ENCODE data around the gene TTC3.
A peak's percentile ranks its signal among the peaks of the same experiment; 100 is the strongest.

Gene TTC3

DNA sequence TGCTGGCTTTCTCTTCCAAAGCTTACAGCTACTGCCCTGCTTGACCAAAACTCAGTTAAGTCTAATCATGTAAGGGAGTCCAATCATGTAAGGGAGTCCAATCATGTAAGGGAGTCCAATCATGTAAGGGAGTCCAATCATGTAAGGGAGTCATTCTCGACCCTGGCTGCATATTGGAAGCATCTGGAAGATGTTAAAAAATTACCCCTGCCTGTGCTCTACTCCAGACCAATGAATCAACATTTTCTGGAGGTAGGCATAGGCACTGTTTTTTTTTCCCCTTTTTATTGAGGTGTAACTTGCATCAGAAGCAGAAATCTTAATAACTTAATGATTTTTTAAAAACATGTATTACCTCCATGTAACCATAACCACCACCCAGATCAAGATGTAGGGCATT is 9.6 kb upstream of the TTC3 start:
- DNase-seq, result no peak

DNA sequence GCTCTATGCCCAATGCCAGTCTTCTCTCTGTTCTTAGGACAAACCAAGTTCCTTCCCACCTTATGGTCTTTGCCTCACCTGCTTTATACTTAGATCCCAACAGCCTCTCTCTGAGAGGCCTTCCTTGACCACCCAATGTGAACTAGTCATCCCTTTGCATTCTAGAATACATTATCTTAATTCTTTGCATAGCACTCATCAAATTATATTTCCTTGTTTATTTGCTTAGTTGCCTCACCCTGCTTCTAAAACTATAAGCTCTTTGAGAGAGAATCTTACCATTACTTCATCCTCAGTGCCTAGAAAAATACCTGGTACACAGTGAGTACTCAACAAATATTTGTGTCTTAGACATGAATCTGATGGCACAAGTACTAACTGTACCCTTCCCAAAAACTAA is 8.2 kb upstream of the TTC3 start:
- no peak for DNase-seq

DNA sequence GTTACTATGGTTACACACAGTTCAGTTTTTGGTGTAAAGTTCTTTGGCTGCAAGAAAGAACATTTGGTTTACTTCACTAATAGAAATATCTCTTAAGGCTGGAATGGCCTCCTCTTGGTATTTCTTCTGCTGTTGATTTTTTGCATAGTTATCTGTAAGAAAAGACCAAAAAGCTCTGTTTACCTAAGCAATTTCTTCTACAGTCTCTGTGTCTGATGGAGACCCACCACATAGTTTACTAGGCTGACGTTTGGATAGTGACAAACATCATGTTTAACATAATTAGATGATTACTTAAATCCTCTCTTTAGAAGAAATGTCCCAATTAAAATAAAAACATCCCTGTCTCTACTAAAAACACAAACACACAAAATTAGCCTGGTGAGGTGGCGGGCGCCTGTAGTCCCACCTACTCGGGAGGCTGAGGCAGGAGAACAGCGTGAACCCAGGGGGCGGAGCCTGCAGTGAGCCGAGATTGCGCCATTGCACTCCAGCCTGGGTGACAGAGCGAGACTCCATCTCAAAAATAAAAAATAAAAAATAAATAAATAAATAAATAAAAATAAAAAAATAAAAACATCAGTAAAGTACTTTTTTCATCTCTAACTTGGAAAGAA is 7.4 kb upstream of the TTC3 start:
- no peak for DNase-seq

DNA sequence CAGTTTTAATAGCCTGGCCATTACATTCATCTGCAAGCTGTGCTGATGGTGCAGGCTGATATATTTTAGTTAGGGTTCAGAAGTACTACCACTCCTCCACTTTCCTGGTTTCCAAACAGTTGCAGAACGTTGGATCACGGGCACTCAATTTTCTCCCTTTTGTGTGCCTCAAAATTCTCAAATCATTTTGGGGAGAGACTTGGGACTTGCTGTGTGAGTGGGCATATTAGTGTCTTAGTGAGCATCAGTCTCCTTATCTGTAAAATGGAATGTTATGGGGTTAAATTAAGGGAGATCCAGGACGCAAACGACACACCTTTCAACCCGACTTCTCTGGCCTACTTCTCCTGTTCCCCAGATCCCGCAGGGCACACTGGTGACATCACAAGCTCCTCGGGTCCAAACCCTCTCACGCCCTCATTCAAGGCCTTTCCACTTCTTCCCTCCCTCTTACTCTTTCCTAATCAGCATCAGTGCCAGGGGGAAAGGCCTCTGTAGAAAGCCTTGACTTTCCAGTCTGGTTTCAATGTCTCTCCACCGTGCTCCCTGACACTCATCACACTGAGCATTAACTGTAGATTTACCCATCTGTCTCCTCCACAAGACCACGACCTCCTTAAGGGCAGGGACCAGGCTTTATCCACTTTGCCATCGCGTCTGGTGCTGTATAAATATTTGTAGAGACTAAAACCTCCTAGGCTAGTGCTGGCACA is 1.3 kb upstream of the TTC3 start:
- DNase-seq, result no peak

DNA sequence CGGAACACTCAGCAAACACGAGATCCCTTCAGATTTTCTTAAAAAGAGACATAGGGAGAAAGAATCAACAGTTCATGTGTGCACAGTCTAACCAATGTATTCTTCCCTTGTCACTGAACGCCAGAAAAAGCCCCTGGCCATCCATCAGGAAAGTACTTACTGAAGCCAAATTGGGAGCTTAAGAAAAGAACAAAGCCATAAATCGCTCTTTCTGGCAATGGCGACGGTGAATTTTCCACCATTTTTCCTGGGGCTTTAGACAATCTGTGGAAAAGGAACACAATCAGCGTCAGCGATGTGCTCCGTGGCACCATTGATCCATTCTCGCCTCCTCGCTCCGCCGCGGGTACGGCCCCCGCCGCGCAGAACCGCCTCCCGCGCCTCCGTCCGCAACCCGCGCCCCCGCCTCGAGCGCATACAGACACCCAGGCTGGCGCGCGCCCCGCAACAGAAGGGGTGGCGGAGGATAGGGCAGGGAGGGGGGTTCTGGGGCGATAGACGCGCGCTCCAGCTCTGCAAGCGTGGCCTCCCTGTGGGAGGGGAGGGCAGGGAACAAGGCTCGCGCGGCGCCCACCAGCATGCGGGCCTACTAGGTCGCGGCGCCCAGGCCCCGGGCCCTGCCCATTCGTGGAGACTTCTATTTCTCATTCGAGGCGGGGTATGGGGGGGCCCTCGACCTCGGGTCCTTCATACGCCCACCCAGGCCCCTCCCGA is 623 bp upstream of the TTC3 start:
- peak; percentile 76 for DNase-seq

DNA sequence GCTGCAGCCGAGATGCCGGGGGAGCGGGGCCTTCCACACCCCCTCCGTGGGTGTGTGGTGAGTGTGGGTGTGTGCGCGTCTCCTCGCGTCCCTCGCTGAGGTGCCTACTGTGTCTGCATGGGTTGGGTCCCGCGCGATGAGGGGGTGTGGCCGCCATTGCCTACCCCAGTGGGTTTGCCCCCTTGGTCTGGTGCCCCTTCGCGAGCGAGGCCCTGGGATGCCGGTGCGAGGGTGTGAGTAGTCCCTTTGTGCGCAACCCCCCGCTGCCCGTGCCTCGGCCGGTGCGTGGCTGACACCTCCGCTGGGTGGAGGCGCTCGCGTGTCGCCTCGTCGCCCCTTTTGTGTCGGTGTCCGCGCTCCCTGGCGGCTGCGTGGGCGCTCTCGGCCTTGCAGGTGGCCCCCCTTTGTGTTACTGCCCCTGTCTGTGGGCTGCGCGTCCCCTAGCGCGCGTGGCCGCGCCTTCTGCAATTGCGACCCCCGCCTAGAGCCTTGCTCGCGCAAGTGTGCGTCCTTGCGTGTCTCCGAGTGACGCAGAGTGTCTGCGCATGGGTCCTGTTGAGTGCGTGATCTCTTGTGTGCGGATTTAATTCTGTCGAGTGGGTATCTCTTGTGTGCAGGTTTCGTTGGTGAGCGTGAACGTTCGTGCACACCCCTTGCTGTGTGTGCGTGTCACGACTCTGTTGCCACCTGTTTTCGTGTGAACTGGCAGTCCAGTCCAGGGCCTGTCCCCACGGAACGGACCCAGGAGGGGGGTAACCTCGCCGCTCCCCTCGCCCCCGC is 553 bp downstream of the TTC3 start:
- DNase-seq, result peak; percentile 70

DNA sequence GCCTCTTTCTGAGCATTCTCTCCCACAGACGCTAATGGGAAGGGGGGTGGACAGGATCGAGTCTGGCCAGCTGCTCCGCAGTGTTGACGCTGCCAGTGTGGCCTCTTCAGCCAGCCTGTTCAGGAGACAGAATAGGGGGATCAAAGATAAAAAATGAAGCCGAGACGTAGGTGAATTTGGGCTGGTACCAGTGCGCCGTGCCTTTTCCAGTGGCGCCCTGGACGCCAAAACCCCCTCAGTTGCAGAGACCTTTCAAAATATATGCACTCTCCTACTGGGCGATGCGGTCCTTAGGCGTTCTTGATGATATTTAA is 1.1 kb downstream of the TTC3 start:
- no peak for DNase-seq

DNA sequence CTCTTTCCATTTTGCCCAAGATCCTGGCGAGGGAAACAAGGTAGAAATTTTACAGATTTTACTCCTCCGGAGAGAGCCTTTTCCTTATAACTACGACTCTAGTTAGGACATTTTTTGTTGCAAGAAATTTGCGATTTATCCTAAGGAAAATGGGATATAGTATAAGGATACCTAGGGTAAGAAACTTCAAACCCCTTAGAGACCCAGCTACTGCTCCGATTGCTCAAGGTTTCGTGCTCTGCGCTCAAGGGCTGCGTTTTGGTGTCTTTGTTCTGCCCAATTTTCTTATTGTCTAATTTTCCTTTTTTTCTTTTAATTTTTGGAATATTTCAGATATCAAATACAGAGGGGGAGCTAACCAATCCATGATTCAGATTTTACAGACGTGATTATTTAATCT is 1.5 kb downstream of the TTC3 start:
- no peak for DNase-seq

DNA sequence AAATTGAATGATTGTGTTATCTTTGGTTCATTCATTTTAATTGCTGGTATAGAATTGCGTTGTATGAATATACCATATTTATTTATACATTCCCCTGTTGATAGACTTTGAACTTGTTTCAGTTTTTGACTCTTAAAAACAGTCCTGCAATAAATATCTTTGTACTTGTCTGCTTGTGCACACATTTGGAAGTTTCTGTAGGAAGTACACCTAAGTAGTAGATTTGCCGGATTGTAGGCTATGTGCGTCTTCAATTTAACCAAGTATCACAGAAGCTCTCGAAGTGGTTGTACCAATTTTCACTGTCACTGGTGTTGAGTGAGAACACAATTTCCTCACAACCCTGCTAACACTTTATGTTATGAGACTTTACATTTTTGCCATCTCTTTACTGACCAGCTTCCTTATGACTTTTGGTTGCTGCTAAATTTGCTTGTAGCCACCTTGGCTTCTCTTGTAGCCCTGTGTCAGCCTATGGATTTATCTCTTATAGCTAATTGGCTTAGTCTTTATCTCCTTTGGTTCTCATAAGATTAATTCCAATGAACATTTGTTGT is 2.2 kb downstream of the TTC3 start:
- no peak for DNase-seq

DNA sequence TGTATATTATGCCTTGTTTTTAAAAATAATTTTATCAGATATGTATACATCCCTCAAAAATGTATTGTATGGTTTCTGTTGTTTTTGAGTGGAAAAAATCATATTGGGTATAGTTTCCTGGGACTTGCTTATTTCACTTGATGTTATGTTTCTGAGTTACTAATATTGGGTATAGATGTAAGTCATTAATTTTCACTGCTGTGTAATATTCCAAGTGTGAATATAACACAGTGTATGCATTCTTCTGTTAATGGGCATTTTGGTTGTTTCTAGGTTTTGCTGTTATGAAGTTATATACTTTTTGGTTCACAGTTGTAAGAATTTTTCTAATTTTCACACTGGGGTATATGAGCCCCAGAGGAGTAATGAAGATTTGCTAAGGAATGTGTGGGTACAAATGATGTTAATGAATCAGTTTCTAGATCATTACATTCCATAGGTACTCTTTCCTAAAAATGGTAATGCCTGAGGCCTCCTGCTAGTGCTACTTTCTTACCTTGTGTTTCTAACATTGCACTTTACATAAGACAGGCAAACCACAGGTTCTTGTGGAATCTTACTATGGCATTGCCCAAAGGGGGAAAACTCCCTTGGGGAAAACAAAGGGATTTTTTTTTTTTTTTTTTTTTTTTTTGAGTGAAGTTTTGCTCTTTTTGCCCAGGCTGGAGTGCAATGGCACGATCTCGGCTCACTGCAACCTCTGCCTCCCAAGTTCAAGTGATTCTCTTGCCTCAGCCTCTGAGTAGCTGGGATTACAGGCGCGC is 3.2 kb downstream of the TTC3 start:
- no peak for DNase-seq

DNA sequence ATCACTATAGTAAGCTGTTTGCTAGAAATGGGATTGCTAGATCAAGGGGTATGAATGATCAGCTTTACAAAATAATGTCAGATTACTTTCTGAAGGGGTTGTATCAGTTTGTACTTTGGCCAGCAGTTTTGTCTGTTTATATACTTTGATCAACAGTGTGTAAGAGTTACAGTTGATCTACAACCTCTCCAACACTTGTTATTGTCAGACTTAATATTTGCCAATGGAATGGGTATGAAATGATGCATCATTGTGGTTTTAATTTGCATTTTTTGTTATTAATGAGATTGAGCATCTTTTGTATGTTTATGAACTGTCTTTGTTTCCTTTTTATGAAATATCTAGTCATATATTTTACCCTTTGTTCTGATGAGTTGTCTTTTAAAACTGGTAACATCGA is 4.3 kb downstream of the TTC3 start:
- DNase-seq, result no peak

DNA sequence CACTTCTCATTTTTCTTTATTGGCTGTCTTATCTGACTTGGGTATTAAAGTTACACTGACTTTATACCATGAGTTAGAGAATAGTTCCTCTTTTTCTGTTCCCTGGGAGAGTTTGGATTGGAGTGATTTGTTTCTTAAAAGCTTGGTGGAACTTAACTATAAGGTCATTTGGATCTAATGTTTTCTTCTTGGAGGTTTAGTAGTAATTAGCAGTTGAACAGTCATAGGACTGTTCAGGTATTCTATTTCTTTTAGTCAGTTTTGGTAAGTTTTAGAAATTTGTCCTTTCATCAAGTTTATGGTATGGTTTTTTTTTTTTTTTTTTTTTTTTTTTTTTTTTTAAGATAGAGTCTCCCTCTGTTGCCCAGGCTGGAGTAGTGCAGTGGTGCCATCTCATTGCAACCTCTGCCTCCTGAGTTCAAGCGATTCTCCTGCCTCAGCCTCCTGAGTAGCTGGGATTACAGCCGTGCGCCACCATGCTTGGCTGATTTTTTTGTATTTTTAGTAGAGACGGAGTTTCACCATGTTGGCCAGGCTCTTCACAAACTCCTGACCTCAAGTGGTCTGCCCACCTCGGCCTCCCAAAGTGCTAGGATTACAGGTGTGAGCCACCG is 6.3 kb downstream of the TTC3 start:
- peak; percentile 5 for DNase-seq

DNA sequence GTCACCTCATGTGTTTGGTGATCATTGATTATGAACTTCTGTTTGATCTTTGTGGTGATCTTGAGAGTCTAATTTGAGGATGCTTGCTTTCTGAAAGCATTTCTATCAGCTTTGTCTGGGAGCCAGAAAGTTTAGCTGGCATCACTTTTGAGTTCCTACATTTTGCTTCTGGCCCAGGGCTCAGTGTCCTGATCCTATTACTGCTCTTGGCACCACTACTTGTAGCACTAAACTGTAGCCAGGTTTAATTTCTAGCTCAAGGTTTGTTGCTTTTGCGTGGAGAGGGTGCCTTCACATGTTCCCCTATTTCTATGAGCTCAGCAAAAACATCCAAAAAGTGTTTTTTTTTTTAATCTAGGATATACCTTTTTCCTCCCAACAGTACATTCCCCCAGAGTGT is 9.3 kb downstream of the TTC3 start:
- no peak for DNase-seq

DNA sequence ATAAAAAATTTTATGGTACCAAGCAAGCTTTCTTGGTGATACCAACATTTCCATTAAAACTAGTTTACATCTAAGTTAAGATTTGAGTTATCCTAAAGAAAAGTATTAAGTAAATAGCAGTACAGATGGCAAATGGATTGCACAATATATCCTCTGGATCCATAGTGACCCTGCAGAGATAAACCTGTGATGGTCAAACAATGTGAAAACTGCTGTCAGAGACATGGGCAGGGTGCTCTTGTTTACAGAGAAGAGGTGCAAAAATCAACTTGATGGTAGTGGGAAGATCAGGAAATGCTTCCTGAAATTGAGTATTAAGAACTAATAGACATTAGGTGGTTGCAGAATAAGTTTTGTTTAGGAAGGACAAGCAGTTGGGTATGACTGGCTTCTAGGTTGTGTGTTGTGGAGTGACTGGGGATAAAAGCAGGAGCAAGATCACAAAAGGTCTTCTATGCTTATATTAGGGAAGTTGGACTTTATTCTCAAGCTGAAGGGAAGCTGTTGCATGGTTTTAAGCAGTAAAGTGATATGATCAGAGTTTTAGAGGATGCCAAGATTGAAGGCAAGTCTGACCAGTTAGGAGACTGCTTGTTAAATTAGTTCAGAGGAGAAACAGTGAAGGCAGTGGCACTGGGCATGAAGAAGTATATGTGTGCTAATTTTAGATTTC is 9.9 kb downstream of the TTC3 start:
- DNase-seq, result no peak

DNA sequence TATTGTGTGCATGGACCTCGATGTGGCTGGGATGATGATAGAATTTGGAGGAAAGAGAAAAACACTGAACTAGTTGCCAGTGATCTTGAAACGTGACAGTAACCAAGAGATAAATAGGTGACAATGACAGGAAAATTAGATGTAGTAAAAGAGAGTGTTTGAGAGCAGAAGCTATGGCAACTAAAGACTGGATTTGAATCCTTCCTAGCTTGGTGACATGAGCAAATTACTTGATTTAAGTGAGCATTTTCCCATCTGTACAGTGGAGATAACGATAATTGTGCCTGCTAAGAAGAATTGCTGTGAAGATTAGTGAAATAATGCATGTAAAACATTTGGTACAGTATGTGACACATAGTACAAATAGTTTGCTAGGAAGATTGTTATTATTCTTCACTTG is 12.7 kb downstream of the TTC3 start:
- DNase-seq, result no peak

DNA sequence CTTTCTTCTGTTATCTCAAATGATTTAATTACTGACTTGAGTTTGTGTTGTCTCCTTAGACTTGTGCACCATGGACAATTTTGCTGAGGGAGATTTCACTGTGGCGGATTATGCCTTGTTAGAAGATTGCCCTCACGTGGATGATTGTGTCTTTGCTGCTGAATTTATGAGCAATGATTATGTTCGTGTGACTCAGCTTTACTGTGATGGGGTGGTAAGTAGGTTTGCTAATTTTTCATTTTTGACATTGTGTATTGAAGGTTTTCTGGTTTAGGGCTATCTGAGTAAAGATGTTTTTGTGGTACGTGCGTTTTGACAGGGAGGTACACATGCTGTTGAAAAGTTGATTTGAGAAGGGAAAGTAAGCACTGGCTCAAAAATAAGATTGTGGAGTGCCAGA is 14.1 kb downstream of the TTC3 start:
- DNase-seq, result peak; percentile 8

DNA sequence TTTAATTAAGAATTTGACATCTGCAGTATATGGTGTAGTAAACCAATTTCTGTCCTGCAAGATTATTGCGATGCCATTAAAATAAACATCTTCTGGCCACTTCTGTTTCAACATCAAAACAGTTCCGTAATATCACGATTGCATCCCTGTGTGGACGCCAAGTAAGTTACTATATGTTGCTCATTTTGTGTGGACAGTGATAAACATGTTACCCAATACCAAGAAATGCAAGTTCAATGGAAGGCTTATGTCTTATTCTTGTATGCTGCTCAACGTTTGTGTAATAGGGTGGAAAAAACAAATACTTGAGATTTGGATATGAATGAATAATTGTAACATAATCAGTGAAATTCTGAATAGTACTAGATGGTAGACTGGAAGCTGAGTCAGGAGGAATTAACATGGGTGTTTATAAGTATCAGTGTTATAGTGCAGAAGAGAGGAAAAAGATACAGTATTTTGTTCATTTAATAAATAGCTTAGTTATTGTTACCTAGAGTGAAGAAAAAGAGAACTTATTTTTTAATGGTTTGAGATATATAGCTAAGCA is 15.2 kb downstream of the TTC3 start:
- DNase-seq, result no peak

DNA sequence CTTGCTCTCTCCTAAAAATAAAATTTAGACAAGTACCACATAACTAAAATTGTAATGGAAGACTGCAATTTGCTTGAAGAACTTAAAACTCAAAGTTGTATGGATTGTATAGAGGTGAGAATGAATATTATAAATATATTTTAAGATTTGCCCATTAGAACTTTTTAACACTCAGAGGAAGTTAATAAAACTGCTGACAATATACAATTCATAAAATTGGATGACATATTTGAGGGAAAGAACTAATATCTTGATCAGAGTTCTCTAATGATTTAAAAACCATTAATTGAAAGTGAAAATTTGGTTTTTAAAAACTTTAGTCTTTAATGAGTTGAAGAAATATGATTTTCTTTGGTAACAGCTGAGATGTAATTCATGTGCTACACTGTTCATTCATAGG is 20.9 kb downstream of the TTC3 start:
- no peak for DNase-seq

DNA sequence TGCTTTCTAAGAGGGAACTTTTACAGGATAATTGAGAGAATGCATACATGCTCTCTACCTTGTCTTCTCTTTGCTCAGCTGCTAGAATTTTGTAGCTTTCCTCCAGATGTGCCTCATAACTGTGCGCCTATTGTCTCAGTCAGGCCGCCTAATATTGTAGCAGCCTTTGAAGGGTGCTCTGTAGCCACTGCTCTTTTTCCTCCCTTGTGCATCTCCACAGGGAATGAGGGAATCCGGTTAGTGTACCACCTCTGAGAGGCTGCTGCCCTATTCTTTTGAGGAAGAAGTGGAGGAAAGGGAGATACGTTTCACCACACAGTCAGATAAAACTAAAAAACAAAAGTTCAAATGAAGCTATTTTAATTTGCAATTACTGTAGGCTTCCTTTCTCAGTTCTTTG is 22.8 kb downstream of the TTC3 start:
- DNase-seq, result no peak

DNA sequence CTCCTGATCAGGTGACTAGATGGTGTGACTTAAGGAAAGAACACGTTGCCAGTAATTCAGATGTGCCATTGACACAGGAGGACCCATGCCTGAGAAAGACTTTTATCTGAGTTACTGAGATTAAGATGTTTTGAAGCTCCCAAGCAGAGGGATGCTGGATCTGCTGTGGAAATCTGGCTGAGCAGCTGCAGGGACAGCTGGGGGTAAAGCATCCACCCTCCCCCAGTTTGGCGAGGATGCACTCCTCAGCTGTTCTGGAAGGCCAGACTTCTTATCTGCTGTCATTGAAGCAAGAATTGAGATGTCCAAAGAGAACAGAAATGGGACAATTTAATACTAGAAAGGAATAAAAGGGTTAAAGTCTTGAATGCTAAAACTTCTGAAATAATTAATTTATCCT is 25.7 kb downstream of the TTC3 start:
- DNase-seq, result no peak

DNA sequence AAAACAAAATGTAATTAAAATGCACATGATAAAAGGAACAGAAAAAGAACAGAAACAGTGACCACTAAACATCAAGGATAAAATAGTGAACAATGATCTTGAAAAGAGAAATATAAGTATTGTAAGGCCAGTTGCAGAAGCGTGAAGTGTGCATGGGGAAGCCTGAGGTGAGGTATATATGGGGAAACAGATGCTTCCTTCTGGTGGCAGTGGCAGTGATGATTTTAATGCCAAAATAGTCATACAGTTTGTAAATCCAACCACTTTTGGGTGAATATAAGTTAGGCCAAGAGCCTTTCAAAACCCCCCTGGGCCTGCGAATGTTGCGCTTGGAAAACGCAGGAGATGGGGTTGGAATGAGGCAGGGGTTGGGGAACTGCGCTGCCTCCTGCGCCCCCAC is 27.3 kb downstream of the TTC3 start:
- no peak for DNase-seq

Data from CD4-positive, alpha-beta T cell treated with Interleukin-17A for 4 hours (primary cell).